Measurements from ENCODE around the gene POLR3K.

DNA sequence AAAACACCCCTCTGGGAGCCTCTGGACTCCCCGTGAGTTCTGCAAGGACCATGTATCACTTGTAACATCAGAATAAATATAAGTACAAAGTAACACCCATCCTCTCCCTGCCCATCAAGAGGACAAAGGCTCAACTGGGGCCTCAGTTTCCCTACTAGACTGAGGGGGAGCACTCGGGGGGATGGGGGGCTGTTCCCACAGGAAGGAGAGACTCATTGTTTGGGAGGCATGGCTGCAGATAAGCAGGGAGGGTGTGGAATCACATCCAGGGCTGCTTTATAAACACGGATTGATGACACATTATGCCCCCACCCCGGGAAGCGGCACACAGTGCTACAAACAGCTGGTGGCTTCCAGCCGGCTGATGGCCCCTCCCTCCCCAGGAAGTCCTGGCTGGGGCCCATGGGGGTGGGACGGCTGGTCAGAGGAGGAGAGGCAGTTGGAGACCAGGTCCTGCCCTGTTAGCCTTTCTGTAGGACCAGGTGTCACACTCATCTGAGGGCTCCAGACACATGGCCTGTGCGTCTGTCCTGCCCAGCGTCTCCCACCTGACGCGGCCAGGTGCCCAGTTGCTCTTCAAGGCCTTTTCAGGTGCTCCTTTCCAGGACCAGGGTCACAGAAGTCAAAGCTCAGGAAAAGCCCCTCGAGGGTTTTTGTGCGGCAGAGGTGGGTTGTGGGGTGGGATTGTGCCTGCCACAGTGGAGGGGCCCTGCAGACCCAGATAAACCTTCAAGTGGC, 23.3 kb upstream of the POLR3K start:
- TF ChIP-seq POLR2AphosphoS5 (IDR thresholded peaks at IDR 0.05; ENCODE audit: insufficient read depth in 1 of 2, low read depth in 1 of 2) (peak in 1 of 2 donors; percentile 48), POLR2A (IDR thresholded peaks at IDR 0.05) (no peak)
- TF ChIP-seq, protein P1, sequence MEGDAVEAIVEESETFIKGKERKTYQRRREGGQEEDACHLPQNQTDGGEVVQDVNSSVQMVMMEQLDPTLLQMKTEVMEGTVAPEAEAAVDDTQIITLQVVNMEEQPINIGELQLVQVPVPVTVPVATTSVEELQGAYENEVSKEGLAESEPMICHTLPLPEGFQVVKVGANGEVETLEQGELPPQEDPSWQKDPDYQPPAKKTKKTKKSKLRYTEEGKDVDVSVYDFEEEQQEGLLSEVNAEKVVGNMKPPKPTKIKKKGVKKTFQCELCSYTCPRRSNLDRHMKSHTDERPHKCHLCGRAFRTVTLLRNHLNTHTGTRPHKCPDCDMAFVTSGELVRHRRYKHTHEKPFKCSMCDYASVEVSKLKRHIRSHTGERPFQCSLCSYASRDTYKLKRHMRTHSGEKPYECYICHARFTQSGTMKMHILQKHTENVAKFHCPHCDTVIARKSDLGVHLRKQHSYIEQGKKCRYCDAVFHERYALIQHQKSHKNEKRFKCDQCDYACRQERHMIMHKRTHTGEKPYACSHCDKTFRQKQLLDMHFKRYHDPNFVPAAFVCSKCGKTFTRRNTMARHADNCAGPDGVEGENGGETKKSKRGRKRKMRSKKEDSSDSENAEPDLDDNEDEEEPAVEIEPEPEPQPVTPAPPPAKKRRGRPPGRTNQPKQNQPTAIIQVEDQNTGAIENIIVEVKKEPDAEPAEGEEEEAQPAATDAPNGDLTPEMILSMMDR (IDR thresholded peaks at IDR 0.05), result no peak

All from vagina (tissue), 2 donors.